ENCODE data around the gene TOMT. TPM values are rescaled to one million over a fixed set of nuclear protein-coding genes. Genes with fewer than 3 reads are reported as not detected.

TOMT gene, protein sequence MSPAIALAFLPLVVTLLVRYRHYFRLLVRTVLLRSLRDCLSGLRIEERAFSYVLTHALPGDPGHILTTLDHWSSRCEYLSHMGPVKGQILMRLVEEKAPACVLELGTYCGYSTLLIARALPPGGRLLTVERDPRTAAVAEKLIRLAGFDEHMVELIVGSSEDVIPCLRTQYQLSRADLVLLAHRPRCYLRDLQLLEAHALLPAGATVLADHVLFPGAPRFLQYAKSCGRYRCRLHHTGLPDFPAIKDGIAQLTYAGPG
- polyA plus RNA-seq (ENCODE audit: insufficient read length): not detected

DNA sequence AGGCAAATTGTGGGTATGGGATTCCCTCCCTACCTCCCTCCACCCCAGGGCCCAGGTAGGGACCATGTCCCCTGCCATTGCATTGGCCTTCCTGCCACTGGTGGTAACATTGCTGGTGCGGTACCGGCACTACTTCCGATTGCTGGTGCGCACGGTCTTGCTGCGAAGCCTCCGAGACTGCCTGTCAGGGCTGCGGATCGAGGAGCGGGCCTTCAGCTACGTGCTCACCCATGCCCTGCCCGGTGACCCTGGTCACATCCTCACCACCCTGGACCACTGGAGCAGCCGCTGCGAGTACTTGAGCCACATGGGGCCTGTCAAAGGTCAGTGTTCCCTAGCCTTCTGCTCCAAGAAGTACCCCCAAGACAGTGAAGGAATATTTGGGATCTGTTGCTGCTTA is at the start of gene TOMT:
TOMT (plus strand) TSS at position 37 of the 400 bp plus-strand sequence; CDS start at position 65, 28 bp downstream.
- DNase-seq: no peak

DNA sequence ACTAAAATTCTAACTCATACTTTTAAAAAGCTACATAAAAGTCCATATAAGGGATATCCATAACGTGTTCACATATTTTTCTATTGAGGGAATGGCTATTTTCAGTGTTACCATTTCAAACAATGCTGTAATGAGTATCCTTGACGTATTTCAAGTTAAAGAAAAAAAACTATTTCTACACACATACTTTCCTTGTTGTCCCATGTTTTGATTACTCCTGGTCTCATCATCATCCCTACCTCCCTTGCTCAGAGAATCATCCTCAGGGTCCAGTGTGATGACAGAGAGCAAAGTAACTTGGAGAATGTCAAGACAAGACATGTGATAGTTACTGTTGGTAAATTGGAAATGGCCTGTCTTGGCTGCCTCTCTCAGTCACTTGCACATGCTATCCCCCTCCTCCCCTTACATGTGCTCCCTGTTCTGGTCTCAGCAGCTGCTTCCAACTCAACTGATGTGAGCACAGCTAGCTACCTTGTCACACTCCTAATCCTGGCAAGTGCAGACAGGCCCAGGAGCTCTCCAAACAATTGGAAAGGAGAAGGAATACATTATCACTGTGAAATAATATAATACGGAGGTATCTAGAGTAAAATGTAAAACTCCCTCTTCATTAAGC is 47.2 kb upstream of the TOMT start:
- DNase-seq: no peak

DNA sequence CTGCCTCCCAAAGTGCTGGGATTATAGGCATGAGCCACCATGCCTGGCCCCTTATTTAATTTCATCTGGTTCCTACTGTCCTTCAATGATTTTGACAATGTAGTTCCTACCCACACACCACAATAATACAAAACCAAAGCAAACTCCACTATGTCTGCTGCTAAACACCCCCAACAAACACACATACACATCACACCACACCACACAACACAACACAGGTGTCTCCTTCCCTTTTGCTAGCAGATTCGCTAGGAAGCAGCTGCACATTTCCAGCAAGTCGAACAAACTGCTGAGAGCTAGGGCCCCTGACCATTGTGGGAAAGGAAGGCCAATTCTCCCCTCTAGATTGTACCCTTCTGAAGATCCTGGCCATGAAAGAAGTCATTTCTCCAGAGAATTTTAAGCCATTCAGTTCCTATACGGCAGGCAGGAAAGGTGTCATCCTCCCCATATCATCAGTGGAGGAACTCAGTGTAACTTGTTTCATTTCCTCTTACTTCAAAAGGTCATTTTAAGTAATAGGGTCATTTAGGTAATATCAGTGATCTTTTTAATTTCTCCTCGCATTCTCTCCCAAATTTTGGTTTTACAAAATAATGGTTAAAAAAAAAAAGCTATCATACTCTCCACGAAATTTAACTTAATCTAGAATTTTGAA is 43.9 kb upstream of the TOMT start:
- no peak for DNase-seq

DNA sequence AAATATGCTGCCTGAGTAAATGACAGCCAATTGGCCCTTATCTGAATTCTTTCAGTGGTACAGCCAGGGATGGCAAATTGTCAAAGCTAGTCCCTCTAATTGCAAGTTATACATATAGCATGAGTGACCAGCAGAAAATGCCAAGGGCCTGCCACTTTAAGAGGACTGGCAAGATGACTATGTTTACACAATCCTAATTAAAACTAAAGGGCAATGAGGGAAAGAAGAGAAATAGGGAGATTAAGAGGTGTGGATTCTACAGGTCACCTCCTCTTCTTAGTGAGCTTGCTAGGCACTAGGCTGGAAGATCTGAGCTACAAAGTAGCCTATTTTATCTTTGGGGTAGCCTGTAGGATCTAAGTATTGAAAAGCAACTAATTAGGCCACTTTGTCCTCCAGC is 38.9 kb upstream of the TOMT start:
- DNase-seq: no peak

DNA sequence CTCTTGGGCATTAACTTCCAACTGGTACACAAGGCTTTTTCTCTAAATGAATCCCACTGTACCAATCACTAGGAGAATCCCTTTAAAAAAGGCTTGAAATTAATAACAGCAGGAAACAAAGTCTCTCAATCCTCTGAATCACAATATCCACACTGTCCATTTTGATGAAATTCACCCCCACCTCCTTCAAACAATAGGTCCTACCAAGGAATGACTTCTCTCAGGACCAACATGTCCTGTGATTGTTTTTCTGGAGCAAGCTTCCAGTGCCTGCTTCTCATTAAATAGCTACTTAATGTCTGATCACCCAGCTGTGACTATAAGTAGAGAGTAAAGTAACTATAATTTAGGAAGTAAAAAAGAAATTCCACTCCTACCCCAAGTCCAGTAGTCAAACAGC is 38.5 kb upstream of the TOMT start:
- no peak for DNase-seq

DNA sequence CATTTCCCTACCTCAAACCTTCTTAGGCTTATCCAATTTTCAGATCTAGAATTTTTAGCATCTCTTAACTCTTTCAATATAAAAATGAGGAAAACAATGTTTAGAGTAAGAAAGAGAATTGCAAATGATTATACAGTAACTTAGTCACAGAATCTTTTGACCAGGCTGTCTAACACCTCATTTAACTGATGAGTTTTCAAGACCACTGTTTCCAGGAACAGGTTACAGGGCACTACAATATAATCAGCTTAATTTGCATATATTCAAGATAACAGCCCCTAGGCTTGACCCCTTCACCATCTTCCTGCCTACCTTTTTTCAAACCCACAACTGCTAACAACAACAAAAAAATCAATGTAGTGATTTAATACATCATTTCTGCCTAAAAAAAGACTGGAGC is 38.0 kb upstream of the TOMT start:
- no peak for DNase-seq

DNA sequence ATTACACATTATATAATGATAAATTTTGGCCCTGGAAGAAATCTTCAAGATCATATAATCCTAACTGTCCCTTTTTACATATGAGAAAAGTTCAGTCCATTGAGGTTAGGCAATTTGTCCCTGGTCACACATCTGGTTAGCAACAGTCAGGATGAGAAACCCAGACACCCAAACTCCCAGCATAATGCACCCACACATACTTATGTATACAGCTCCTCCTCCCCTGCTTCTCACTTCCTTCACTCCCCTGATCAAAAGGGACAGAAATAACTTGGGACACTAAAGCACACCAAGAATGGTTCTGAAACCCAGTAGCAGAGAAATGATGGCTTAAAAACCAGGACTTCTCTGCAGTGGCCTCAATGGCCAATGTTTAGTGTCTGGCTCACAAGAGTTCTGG is 36.5 kb upstream of the TOMT start:
- DNase-seq: no peak

DNA sequence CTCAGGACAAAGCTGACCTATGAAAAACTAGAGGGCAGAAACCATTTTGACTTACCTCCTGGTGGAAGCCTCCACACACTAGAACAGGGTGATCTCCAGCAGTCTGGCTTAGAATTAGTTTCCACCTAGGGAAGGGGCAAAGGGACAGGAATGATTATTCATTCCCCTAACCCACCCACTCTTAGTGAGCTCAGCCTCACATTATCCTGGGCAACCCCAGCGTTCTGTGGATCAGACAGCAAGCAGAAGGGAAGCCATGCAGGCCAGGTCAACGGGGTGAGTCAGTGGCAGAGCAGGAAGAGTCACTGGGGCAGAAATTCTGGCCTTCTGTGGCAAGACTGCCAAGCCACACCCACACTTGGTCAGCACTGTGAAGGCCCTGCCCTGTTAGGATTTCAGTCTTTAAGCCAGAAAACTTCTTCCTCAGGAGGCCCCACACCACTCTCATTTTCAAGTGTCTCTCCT is 35.9 kb upstream of the TOMT start:
- DNase-seq: peak; percentile 43

DNA sequence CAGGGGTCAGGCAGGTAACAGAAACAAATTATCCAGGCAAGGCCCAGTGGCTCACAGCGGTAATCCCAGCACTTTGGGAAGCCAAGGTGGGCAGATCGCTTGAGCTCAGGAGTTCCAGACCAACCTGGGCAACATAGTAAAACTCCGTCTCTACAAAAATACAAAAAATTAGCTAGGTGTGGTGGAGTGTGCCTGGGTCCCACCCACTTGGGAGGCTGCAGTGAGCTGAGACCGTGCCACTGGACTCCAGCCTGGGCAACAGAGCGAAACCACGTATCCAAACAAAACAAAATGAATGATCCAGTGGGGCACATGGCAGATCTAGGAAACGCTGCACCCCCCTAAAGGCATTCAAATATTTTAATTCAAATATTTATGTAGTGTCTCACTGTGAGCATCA is 35.2 kb upstream of the TOMT start:
- DNase-seq: no peak

DNA sequence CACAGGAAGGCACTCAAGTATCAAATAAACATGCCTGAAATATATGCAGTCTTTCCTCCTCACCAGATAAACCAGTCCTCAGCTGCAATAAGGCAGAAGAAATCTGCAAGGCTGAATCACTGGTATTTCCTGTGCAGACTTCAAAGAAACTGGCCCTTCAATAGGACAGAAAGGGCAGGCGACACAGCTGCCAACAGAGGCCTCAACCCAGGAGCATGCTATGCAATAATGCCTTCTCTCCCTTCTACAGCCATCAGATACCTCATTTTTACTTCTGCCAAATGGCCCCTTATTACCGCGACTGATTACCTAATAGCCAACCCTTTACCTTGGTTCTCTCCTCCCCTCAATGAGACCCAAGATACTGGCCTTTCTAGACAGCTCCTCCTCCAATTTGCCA is 33.4 kb upstream of the TOMT start:
- DNase-seq: no peak

DNA sequence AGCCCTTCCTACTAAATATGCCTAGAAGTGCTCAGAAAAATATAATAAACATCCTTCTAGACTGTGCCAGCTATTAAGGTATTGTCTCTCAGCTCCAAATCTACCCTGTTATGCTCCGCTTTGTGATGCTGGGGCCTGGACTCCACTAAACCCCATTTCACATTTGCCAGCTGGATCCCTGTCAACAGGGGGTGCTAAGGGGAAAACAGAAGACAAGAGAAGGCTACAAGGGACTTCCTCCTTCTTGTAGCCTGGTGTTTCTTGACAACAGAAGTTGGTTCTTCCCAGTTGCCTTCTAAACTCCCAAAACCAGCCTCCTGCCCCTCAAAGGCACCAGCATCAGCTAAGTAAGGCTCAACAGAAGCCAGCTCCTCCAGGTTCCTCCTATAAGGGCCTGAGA is 30.6 kb upstream of the TOMT start:
- no peak for DNase-seq

DNA sequence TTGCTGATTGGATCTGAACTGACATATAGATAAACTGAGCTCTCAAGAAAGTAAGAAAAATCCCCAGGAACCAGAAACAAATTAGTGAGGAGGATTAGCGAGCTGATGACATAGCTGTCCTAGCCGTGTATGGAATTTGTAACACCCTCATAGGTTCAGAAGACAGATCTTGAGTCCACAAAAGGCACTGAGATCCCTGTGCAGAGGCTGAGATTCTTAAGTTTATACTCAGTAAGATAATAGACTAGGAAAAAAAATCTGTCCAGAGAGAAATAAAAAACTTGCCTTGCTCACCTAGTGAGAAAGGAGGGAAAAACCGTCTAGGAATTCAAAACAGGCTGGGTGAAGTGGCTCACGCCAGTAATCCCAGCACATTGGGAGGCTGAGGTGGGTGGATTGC is 30.0 kb upstream of the TOMT start:
- DNase-seq: no peak

DNA sequence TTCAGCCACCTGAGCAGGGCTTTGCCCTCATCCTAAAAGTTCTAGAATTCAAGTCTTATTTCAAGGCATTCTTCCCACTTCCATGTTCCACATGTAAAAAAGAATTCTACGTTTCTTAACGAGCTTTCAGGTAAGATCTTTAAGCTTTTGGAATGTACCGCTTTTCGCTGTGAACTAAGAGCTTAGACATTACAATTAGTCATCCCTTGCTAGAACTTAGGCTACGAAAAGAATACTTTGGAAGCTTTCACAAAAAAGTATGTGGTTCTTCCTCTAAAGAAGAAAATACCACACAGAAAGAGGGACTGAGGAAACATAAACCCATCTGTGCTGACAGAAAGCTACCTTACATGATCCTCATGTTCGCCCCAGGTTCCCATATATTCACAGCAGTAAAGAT is 27.2 kb upstream of the TOMT start:
- no peak for DNase-seq

DNA sequence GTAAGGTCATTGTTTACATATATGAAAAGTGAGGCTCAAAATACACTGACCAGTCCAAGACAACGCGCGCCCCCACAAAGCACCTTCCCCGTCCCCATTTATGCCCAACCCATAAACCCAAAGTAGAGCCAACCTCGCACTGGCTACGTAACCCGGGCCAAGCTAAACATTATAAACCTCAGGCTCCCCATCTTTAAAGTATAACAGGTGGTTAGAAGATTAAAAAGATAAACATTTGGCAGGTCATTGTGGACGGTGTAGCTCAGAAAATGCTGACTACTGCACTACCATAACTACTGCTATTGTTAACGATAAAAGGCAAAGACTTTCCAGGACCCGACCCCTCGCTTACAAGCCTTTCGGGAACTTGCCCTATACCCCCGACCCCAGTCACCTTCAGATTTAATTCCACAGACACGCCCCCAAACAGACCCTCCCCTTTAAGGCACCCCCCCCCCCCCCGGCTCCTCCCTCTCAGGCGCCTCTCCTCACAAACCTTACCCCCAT is 25.9 kb upstream of the TOMT start:
- DNase-seq: no peak

DNA sequence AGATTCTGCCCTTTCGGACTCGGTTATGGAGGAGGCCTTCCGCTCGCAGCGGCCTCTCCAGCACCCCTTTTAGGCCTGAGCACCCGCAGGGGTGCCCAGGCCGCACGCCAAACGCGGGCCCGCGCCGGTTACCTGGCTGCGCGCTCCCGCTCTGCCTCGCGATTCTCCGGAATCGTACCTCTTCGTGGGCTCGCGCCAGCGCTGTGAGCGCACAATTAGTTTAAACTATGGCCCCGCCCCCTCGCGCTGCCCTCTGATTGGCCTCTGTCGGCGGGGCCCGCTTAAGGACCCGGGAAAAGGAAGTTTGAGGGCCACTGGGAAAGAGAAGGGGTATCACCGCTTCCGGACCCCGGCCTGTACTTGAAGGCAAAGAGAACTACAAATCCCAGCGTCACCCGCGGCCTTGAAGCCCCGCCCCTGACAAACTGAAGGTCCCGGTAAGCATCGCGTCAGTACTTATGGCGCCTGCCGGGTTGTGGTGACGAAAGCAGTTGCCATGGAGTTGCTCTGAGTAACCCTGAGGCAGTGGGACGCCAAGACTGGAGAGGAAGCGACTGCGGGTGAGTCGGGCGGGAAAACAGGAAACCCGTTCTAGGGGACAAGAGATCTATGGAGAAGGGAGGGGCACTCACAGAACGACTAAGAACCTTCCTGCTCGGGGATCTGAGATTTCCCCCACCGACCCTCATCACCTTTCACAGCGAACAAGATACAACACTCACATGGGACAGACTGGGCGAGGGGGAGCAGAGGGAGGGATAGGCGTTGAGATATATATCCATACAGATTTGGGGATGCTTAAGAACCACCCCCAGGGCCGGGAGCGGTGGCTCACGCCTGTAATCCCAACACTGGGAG is 25.2 kb upstream of the TOMT start, which contains the start of the genes LRRC51 and NUMA1:
LRRC51 (plus strand) TSS at position 525 of the 858 bp plus-strand sequence. CDS start 8,234 bp downstream, outside the sequence.
NUMA1 (minus strand) TSS at position 217 of the 858 bp plus-strand sequence. CDS start 44,599 bp downstream, outside the sequence.
- DNase-seq: peak; percentile 99

DNA sequence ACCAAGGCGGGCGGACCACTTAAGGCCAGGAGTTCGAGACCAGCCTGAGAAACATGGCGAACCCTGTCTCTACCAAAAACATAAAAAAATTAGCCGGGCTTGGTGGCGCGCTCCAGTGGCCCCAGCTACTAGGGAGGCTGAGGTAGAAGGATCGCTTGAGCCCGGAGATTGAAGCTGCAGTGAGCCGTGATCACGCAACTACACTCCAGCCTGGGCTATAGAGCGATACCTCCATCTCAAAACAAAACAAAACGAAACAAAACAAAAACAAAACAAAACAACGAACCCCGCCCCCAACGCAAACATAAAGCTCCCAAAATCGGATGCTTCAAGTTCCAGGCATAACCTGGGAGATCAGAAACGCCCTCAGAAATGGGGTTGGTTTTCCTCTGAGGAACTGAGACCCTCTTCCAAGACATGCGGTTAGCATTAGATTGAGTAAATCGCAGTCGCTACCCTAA is 24.5 kb upstream of the TOMT start:
- DNase-seq: no peak

DNA sequence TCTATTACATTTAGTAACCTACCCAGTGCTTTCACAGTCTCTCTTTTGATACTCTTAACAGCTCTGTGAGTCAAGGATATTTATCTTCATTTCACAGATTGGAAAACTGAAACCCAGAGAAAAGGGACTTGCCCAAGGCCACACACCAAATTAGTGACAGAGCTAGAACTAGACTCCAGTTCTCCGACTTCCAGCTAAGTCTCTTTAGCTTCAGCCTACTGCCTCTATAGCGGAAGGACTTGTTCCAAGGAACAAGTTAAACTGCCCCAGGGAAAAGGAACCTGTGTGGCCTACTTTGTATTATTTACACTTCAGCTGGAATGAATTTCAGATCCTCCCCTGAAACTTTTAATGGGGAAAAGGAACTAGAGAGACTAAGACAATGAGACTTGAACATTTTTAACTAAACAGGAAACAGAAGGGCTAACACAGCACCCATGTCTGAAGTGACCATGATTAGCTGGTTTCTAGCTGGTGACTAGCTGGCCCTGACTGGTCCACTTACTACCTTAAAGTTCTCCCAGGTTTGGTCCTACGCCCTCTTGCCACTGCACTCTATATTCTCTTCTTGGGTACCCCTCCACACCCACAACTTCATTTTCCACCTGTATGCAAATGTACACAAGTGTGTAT is 23.8 kb upstream of the TOMT start:
- no peak for DNase-seq

DNA sequence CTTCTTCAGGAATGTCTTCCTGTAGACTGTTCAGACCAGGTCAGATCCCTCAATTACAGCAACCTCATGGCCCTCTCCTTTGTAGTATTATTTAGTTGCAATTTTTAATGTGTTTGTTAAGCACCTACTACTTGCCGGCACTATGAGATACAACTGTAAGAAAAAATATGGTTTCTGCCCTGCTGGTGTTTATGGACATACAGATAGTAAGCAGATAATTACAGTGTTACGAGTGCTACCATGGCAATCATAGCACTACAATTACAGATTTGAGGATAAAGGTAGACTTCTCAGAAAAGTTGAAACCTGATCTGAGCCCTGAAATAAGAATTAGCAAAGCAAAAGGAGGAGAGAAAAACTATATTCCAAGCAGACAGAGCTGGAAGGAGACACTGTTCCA is 22.3 kb upstream of the TOMT start:
- DNase-seq: no peak

DNA sequence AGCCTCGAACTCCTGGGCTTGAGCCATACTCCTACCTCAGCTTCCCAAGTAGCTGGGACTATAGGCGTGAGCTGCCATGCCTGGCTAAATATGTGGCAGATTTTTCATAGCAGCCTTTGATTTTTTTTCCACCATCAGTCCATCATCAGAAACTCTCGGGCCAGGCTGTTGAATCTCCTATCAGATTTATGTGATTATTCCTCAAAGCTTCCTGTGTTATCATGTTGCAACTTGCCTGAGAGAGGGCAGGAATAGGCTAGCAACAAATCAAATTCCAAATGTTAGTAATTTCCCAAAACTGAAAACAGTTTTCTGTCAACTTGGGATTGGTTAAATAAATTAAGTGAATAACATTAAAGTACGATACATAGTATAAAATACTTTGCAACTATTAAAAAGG is 21.6 kb upstream of the TOMT start:
- no peak for DNase-seq

DNA sequence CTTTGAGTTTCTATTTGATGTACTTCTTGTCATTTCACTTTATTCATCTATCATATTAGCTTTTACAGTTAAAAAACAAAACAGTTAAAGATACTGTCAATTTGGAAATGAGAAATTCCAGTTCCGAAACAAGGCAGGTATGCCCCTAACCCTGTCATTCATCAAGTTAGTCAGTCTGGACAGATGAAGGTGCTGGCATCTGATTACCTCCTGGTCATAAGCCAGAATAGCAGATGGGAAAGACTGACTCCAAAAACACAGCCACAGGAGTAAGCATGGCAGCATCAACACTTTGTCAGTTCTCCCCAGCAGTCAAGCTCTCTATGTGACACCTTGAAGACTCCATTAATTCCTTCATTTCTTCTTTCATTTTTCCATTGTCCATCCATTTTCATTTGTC is 20.8 kb upstream of the TOMT start:
- no peak for DNase-seq

DNA sequence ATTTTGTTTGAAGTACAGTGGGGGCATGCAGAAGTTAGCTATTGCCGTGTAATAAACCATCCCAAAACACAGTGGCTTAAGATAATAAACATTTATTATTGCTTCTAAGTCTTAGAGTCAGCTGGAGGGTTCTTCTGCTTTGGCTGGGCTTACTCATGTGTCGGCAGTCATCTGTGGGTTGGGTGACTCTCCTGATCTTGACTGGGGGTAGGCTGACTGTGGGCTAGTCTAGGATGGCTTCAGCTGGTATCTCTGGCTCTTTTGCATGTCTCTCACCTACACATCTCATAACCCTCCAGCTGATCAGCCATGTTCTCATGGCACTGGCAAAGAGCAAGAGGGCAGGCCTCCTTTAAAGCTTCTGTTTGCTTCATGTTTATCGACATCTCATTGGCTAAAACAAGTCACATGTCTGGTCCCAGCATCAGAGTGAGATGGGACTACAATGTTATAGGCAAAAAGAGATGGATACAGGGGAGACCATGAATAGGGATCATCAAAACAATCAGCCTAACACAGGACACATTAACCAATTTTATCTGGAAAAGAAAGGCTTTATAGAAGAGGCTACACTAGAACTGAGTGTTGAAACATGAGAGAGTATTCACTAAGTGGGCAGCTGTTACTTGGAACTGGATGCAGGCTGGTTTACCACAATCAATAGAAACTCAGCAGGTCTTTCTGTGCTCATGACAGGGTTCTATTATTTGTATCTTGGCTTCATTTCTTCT is 19.9 kb upstream of the TOMT start:
- no peak for DNase-seq

Measured in hindlimb muscle (tissue), 1 donor.